ENCODE data around the gene CTNNA3. TPM values are rescaled to one million over a fixed set of nuclear protein-coding genes. Genes with fewer than 3 reads are reported as not detected.

Gene CTNNA3
- total and polyA plus RNA-seq, 4 donors = 0.16 to 2.4 (median 1.4) TPM

DNA sequence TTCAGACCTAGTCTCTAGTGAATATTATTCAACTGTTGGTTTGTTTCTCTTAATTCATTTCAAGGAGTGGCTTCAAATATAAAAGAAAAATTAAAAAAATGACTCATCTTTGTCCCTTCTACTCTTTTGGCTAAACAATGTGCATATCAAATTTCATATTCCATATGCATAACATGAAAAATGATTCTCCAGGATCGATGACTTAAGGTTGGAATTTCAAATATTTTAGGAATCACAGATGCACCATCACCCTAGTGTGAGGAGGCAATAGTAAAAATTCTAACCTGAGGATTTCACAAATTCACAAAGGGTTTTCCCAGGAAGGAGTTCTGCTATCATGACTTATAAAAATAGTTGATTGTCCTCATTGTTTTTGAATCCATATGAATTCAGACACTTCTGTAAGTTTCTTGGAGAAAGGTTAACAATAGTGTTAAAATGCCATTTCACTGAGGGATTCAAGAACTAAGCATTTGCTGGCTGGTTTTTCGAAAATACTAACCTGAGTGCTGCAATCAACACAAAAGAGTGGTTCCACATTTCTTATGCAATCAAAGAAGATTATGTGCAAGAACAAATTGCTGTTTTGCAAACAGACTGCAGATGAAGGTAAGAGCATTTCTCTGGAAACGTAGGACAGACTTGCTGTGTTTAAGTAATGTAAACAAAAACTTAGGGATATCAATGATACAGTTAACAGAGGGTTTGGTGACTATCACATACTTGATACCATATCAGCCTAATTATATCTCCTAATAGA, 1317.7 kb downstream of the CTNNA3 start:
- Histone ChIP-seq H3K4me3 (ENCODE audit: low read depth in 1 of 3, low read length in 3 of 3) (no peak overlapping the region), H3K9ac (ENCODE audit: low read depth in 1 of 2, low read length in 2 of 2) (no peak overlapping the region), H3K27ac (ENCODE audit: low read depth in 1 of 2, low read length in 2 of 2) (no peak overlapping the region), H3K9me3 (ENCODE audit: control insufficient read depth in 4 of 4, low read length in 3 of 4) (no peaks in the 10 kb centered on the region), H3K4me1 (ENCODE audit: control insufficient read depth in 4 of 4, insufficient read depth in 4 of 4, low read length in 3 of 4) (peaks cover 0 to 8% (median 4%) of the 10 kb centered on the region in 4 donors), H3K27me3 (ENCODE audit: control insufficient read depth in 4 of 4, insufficient read depth in 4 of 4, low read length in 3 of 4) (no peaks in the 10 kb centered on the region), H3K36me3 (ENCODE audit: control insufficient read depth in 4 of 4, insufficient read depth in 3 of 4, low read depth in 1 of 4, low read length in 3 of 4) (no peaks in the 10 kb centered on the region)
- TF ChIP-seq MAX (IDR thresholded peaks at IDR 0.05) (no peak), RAD21 (IDR thresholded peaks at IDR 0.05) (peak in 1 of 2 donors; percentile 21), ZBTB33 (IDR thresholded peaks at IDR 0.05) (no peak)
- TF ChIP-seq, protein P1, sequence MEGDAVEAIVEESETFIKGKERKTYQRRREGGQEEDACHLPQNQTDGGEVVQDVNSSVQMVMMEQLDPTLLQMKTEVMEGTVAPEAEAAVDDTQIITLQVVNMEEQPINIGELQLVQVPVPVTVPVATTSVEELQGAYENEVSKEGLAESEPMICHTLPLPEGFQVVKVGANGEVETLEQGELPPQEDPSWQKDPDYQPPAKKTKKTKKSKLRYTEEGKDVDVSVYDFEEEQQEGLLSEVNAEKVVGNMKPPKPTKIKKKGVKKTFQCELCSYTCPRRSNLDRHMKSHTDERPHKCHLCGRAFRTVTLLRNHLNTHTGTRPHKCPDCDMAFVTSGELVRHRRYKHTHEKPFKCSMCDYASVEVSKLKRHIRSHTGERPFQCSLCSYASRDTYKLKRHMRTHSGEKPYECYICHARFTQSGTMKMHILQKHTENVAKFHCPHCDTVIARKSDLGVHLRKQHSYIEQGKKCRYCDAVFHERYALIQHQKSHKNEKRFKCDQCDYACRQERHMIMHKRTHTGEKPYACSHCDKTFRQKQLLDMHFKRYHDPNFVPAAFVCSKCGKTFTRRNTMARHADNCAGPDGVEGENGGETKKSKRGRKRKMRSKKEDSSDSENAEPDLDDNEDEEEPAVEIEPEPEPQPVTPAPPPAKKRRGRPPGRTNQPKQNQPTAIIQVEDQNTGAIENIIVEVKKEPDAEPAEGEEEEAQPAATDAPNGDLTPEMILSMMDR (IDR thresholded peaks at IDR 0.05; ENCODE audit: low read depth, low read length, missing input control) = no peak
- 44% methylated on average over 3 of the region's 3 CpGs for WGBS
- no peak for DNase-seq (ENCODE audit: low spot score)

DNA sequence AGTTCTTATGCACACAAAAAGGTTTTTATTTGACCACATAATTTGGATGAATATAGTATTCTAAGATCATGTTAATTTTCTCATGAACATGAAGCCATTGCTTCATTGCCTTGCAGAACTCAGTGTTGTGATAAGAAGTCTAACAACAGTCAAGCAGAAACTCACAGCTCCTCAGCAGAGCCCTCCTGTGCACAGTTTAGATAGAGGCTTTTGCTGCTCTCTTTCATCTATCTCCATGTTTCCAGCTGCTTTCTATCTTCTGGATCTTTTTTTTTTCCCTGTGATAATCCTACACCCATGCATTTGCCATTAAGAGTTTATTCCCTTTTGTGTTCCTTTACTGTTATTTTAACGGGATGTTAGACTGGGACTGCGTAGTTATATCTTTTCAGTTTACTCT, 1327.8 kb downstream of the CTNNA3 start:
- 87% methylated on average over 2 of the region's 2 CpGs for WGBS
- Histone ChIP-seq H3K36me3 (ENCODE audit: control insufficient read depth in 4 of 4, insufficient read depth in 3 of 4, low read depth in 1 of 4, low read length in 3 of 4) (no peaks in the 10 kb centered on the region), H3K27ac (ENCODE audit: low read depth in 1 of 2, low read length in 2 of 2) (no peak overlapping the region), H3K4me1 (ENCODE audit: control insufficient read depth in 4 of 4, insufficient read depth in 4 of 4, low read length in 3 of 4) (no peaks in the 10 kb centered on the region), H3K9ac (ENCODE audit: low read depth in 1 of 2, low read length in 2 of 2) (no peak overlapping the region), H3K9me3 (ENCODE audit: control insufficient read depth in 4 of 4, low read length in 3 of 4) (no peaks in the 10 kb centered on the region), H3K27me3 (ENCODE audit: control insufficient read depth in 4 of 4, insufficient read depth in 4 of 4, low read length in 3 of 4) (no peaks in the 10 kb centered on the region), H3K4me3 (ENCODE audit: low read depth in 1 of 3, low read length in 3 of 3) (no peak overlapping the region)
- no peak for TF ChIP-seq FOXA2 (IDR thresholded peaks at IDR 0.05)
- TF ChIP-seq GABPA (IDR thresholded peaks at IDR 0.05 in 1 of 2, conservative IDR thresholded peaks at IDR 0.05 in 1 of 2) = no peak
- TF ChIP-seq MAX (IDR thresholded peaks at IDR 0.05) = no peak
- TF ChIP-seq ZBTB33 (IDR thresholded peaks at IDR 0.05) = no peak
- TF ChIP-seq, protein P1 (IDR thresholded peaks at IDR 0.05; ENCODE audit: low read depth, low read length, missing input control) = no peak
- TF ChIP-seq EGR1 (IDR thresholded peaks at IDR 0.05; ENCODE audit: low read depth in 2 of 2) = no peak
- TF ChIP-seq YY1 (IDR thresholded peaks at IDR 0.05) = no peak
- no peak for TF ChIP-seq HNF4G (IDR thresholded peaks at IDR 0.05)
- no peak for TF ChIP-seq HNF4A (conservative IDR thresholded peaks at IDR 0.05)
- TF ChIP-seq FOXA1 (IDR thresholded peaks at IDR 0.05) = no peak
- TF ChIP-seq, protein P2, sequence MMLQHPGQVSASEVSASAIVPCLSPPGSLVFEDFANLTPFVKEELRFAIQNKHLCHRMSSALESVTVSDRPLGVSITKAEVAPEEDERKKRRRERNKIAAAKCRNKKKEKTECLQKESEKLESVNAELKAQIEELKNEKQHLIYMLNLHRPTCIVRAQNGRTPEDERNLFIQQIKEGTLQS (IDR thresholded peaks at IDR 0.05) = no peak
- no peak for TF ChIP-seq TAF1 (conservative IDR thresholded peaks at IDR 0.05)
- no peak for TF ChIP-seq SP1 (IDR thresholded peaks at IDR 0.05)
- no peak for TF ChIP-seq RAD21 (IDR thresholded peaks at IDR 0.05)
- no peak for TF ChIP-seq JUND (IDR thresholded peaks at IDR 0.05)
- TF ChIP-seq, protein P3, sequence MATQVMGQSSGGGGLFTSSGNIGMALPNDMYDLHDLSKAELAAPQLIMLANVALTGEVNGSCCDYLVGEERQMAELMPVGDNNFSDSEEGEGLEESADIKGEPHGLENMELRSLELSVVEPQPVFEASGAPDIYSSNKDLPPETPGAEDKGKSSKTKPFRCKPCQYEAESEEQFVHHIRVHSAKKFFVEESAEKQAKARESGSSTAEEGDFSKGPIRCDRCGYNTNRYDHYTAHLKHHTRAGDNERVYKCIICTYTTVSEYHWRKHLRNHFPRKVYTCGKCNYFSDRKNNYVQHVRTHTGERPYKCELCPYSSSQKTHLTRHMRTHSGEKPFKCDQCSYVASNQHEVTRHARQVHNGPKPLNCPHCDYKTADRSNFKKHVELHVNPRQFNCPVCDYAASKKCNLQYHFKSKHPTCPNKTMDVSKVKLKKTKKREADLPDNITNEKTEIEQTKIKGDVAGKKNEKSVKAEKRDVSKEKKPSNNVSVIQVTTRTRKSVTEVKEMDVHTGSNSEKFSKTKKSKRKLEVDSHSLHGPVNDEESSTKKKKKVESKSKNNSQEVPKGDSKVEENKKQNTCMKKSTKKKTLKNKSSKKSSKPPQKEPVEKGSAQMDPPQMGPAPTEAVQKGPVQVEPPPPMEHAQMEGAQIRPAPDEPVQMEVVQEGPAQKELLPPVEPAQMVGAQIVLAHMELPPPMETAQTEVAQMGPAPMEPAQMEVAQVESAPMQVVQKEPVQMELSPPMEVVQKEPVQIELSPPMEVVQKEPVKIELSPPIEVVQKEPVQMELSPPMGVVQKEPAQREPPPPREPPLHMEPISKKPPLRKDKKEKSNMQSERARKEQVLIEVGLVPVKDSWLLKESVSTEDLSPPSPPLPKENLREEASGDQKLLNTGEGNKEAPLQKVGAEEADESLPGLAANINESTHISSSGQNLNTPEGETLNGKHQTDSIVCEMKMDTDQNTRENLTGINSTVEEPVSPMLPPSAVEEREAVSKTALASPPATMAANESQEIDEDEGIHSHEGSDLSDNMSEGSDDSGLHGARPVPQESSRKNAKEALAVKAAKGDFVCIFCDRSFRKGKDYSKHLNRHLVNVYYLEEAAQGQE (IDR thresholded peaks at IDR 0.05) = no peak
- no peak for TF ChIP-seq RXRA (IDR thresholded peaks at IDR 0.05)
- TF ChIP-seq NR2F2 (IDR thresholded peaks at IDR 0.05) = no peak
- no peak for DNase-seq (ENCODE audit: low spot score)
